HG03571 (cell line): ENCODE data around the gene OOSP4A.

Experiments used
- ATAC-seq: cut with Tn5 transposase; IDR thresholded peaks from one replicate; pipeline ENCODE4 v1.9.1; 2021; ENCODE audit not compliant: unreplicated experiment

OOSP4A gene

GRCh38 chr11:59963733-59964132, at the start of gene OOSP4A:
TSS of gene OOSP4A (plus strand) at chr11:59964033. CDS start at chr11:59964033, 0 bp downstream.
- no peak for ATAC-seq

- ATAC-seq: no peak
Measured at GRCh38 chr11:59918480-59918879, 45.4 kb upstream of the OOSP4A start.

- ATAC-seq: no peak
Measured at GRCh38 chr11:59918987-59919589, 44.7 kb upstream of the OOSP4A start.

GRCh38 chr11:59923813-59924212, 40.0 kb upstream of the OOSP4A start:
- no peak for ATAC-seq

GRCh38 chr11:59931688-59932087, 32.1 kb upstream of the OOSP4A start:
- no peak for ATAC-seq

- no peak for ATAC-seq
Measured at GRCh38 chr11:59938132-59938531, 25.7 kb upstream of the OOSP4A start, which contains the start of gene OOSP1. TSS of gene OOSP1 (plus strand) at chr11:59938432. CDS start at chr11:59938455, 23 bp downstream.

- ATAC-seq: no peak
Measured at GRCh38 chr11:59938718-59939117, 25.1 kb upstream of the OOSP4A start.

- no peak for ATAC-seq
Measured at GRCh38 chr11:59939482-59939881, 24.4 kb upstream of the OOSP4A start.

GRCh38 chr11:59941091-59941490, 22.7 kb upstream of the OOSP4A start:
- ATAC-seq: no peak

- no peak for ATAC-seq
Measured at GRCh38 chr11:59943997-59944714, 19.7 kb upstream of the OOSP4A start.

- no peak for ATAC-seq
Measured at GRCh38 chr11:59944720-59945119, 19.1 kb upstream of the OOSP4A start.

GRCh38 chr11:59953463-59954218, 10.2 kb upstream of the OOSP4A start:
- no peak for ATAC-seq

- ATAC-seq: no peak
Measured at GRCh38 chr11:59954219-59954847, 9.5 kb upstream of the OOSP4A start.

- no peak for ATAC-seq
Measured at GRCh38 chr11:59957094-59957493, 6.7 kb upstream of the OOSP4A start.

GRCh38 chr11:59960502-59961381, 3.1 kb upstream of the OOSP4A start:
- no peak for ATAC-seq

GRCh38 chr11:59962107-59962482, 1.7 kb upstream of the OOSP4A start:
- ATAC-seq: no peak

GRCh38 chr11:59965424-59965823, 1.6 kb downstream of the OOSP4A start:
- ATAC-seq: no peak

- no peak for ATAC-seq
Measured at GRCh38 chr11:59966201-59966600, 2.4 kb downstream of the OOSP4A start.

- ATAC-seq: no peak
Measured at GRCh38 chr11:59967677-59968394, 4.0 kb downstream of the OOSP4A start.

- no peak for ATAC-seq
Measured at GRCh38 chr11:59968395-59968783, 4.6 kb downstream of the OOSP4A start.
